Stimulated activated CD8-positive, alpha-beta memory T cell treated with anti-CD3 and anti-CD28 coated beads, Interleukin-12 subunit alpha, Interleukin-12 subunit beta, amount 100 ng/mL, for 1 hour (primary cell): ENCODE results near the gene TJP3.
"Not testable (repeated sequence)": the region's sequence is repeated elsewhere in the genome, so short reads cannot be mapped to it uniquely, and the experiment has no call there.

Experiments used
- DNase-seq: peaks from one replicate; pipeline ENCODE4 v3.0.0-alpha.2; 2020; ENCODE audit warnings: low read depth

TJP3 gene

DNA sequence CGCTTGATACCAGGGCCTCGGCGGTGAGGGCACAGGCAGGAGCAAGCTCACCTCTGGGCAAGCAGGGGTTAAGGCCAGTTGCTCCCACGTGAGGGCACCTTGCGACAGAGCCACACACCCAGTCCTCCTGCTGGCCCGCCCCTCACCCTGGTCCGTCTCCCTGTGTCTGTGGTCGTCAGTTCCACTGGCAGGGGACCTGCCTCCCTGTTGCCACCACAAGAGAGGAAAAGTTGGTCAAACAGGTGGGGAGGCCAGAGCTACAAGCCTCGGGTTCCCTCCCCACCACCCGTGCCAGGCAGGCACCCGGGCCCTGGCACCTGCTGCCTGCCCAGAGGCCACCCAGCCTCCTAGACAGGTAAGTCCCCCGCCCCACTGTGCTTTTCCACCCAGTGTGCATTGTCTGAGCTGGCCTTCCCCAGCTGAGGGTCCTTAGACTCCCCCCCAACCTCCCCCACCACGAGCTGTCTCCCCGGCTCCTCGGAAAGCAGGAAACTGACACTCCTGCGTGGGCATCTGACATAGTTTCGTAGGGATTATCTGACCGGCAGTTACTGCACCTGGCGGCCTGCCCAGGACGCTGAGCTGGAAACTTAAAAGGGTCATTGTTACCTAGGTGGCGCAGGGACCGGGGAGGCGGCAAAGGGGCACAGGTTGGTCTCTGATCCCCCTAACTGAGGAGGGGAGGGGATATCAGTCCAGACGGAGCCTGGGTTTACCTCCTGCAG lies at the start of gene TJP3:
Gene TJP3, plus strand, starts transcription at position 178 of the 725 bp plus-strand sequence. CDS start 20,049 bp downstream, outside the sequence.
- DNase-seq, result no peak

- DNase-seq, result no peak
Measured at GRCh38 chr19:3658870-3659745, 49.1 kb upstream of the TJP3 start.

DNA sequence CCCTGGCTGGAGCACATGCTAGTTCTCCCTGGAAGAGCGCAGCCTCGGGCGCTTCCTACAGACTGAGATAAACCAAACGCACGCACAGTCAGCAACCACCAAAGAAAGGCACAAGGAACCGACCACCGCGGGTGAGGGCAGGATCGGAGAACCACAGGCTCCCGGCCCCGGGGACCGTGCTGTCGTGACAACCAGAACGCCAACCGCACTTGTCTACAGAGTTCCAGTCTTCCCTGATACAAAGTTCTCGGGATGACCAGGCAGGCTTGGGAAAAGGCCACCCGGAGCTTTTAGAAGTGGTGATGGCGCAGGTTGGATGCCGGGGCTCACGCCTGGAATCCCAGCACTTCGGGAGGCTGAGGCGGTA lies 48.5 kb upstream of the TJP3 start:
- DNase-seq, result no peak

- no peak for DNase-seq
Measured at GRCh38 chr19:3660493-3661219, 47.5 kb upstream of the TJP3 start.

DNA sequence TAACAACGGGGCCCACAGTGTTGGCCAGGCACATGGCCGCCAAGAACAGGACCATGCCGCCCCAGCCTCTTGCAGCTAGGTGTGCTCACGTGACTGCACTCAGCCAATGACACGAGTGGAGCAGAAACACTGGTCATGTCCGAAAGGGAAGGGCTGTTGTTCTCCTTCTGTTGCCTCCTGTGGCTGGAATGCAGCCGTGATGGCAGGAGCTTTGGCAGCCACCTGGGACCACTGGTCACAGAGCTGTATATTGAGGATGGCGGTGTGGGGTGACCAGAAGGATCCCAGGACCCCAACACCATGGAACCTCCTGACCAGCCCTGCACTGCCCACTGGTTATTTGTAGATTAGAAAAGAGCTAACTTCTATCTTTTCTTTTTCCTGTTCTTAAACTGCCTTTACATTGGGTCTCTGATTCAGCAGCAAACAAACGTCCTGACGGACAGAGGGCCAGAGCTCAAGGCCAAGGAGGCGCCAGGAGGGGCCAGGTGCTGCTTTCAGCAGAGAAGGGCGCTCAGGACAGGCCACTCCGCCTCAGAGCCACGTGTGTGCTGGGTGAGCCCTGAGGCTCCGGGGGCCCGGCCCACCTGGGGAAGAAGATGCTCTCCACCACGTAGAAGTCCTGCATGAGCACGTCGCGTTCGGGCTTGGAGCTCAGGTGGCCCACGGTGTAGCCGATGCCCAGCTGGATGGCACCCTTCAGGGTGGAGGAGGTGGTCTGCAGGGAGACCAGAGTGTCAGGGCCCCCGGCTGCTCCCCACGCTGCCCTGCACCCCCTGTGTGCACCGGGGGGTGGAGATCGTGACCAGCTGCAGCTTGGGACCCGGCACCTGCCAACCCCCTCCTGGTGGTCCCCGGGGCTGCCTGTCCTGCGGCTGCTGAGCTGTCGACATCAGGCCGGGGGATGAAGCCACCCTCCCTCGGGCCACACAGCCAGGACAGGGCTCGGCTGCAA lies 46.6 kb upstream of the TJP3 start:
- no peak for DNase-seq

GRCh38 chr19:3663838-3664237 lies 44.3 kb upstream of the TJP3 start:
- DNase-seq, result no peak

- DNase-seq, result no peak
Measured at GRCh38 chr19:3664879-3665642, 43.1 kb upstream of the TJP3 start.

- peak; percentile 67 for DNase-seq
Measured at GRCh38 chr19:3665681-3666544, 42.3 kb upstream of the TJP3 start.

GRCh38 chr19:3666545-3666856 lies 41.7 kb upstream of the TJP3 start:
- DNase-seq, result not testable (repeated sequence)

DNA sequence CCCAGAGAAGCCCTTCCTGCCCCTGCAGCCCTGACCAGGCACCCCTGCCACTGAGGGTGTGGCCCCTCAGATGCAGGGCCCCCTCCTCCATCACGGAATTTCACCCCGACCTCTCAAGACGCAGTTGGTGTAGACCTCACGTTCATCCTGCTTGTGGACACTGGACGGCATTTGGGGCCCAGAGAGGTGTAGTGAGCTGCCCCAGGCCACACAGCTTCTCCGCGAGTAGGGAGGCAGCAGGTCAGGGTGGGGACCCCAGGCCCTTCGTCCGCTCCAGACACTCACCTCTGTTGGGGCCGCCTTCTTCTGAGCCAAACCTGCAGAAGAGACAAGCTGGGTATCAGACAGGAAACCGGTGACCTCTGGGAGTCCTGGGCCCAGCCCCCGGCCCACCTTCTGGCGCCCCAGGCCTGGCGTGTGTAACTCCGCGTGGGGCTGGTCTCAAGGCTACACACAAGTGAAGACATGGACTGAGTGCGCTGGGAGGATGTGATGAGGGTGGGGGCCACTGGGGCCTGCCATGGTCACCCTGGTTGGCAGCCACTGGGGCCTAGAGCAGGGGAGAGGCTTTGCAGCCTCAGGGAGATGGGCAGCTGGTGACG lies 41.0 kb upstream of the TJP3 start:
- DNase-seq, result no peak

GRCh38 chr19:3667766-3668165 lies 40.4 kb upstream of the TJP3 start:
- DNase-seq, result no peak

DNA sequence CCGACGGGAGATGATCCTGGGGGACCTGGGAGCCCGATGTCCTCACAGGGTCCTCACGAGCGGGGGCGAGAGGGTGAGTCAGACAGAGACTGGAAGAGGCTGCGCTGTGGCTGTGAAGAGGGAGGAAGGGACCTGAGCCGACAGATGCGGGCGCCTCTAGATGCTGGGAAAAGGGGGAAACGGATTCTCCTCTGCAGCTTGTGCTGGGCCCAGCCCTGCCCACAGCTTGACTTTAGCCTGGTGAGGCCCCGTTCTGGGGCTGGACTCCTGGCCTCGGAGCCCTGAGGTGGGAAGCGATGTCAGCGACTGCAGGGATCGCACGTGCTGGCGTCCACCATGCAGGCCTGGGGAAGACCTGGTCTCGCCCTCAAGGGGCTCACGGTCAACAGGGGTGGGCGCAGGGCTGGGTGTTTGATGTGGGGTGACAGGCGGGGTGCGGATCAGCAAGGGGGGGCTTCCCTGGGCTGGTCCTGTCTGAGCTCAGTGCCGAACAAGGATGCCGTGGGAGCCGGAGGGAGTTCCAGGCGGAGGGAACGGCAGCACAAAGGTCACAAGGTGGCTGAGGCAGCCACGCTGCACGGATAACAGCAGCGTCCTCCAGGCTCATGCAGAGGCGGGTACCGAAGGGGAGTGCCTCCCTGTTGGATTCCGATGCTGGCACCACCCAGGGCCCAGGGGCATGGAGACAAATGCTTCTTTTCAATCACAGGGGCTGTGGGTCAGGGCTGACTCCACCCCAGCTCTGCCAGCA lies 39.7 kb upstream of the TJP3 start:
- DNase-seq, result no peak

GRCh38 chr19:3669082-3669946 lies 38.9 kb upstream of the TJP3 start:
- DNase-seq, result no peak

DNA sequence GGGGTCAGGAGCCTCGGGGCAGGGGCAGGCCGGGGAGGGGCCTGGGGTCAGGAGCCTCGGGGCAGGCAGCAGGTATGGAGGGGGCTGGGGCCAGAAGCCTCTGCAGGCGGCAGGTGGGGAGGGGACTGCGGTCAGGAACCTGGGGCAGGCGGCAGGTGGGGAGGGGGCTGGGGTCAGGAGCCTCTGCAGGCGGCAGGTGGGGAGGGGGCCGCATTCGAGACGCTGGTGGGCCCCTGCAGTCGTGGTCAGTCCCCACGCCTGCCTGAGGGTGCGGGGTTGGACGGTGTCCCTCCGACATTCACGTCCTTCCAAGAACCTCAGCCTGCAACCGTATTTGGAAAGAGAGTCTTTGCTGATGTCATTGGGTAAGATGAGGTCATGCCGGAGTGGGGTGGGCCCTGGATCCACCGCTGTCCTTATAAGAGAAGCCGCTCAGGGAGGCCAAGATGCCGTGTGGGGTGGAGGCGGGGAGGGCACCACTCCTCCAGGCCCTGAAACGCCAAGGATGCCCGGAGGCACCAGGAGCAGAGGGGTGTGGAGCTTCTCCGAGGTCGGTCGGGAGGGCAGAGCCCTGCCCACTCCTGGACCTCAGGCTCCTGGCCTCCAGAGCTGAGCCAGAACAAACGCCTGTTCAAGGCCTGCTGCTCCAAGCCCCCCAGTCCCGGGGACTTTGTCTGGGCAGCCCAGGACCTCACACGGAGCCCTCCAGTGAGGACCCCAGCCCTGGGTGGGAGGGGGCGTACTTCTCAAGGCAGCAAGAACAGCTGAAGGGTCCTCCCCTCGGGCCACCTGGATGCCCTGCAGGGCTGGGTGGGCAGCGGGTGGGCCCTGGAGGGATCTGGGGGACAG lies 38.0 kb upstream of the TJP3 start:
- DNase-seq, result no peak

- peak; percentile 20 for DNase-seq
Measured at GRCh38 chr19:3670796-3671679, 37.1 kb upstream of the TJP3 start.
